HEK293 (cell line): Measurements from ENCODE around the gene ANKRD33B.

Experiments
- CTCF ChIA-PET: fragments of 350-600 bp; formaldehyde crosslinking; extraction: SDS; loops from one replicate; lab custom pipeline; 2021; ENCODE audit warnings: antibody characterized with exemption; lab: Yijun Ruan, JAX
- POLR2A ChIA-PET: fragments of 300-600 bp; formaldehyde crosslinking; extraction: SDS; loops from one replicate; lab custom pipeline; 2020; ENCODE audit warnings: antibody characterized with exemption, inconsistent platforms; lab: Yijun Ruan, JAX
- H3K27ac ChIP-seq: fragments of 200-500 bp; sonication (Bioruptor generic); 2 replicates; pipeline ENCODE4 v1.5.1; 2014; ENCODE audit warnings: low read depth, low read length, control low read depth, inconsistent platforms; ENCODE audit errors: extremely low read depth
- H3K36me3 ChIP-seq, 2 experiments: fragments of 200-500 bp in 1 of 2; sonication (Bioruptor generic) in 1 of 2; 1 replicate in 1 of 2; 2 replicates in 1 of 2; pipeline ENCODE4 v1.5.1; 2014 to 2017; ENCODE audit warnings: inconsistent platforms in 2 of 2, low read length in 2 of 2; ENCODE audit not compliant: control insufficient read depth in 2 of 2, insufficient read depth in 1 of 2
- H3K4me1 ChIP-seq: fragments of 200-500 bp; sonication (Bioruptor generic); 2 replicates; pipeline ENCODE4 v1.5.1; 2014; ENCODE audit warnings: mild to moderate bottlenecking, low read length, inconsistent platforms; ENCODE audit not compliant: control insufficient read depth, insufficient read depth
- H3K4me3 ChIP-seq: 2 replicates; pipeline ENCODE4 v1.5.1; 2011; ENCODE audit warnings: low read depth, mild to moderate bottlenecking, control low read depth, low read length, moderate library complexity
- H3K9me3 ChIP-seq: fragments of 200-500 bp; sonication (Bioruptor generic); 2 replicates; pipeline ENCODE4 v1.5.1; 2014; ENCODE audit warnings: low read depth, low read length, inconsistent platforms; ENCODE audit not compliant: control insufficient read depth, insufficient read depth
- BCL11B ChIP-seq: fragments of 450-650 bp; formaldehyde crosslinking; IDR thresholded peaks from 2 replicates; pipeline ENCODE4 v1.5.1; 2016; ENCODE audit warnings: low read depth, missing biosample characterization, missing genetic modification characterization
- GLI2 ChIP-seq: fragments of 450-650 bp; formaldehyde crosslinking; IDR thresholded peaks from 2 replicates; pipeline ENCODE4; 2017; ENCODE audit warnings: missing biosample characterization, missing genetic modification characterization, low read depth, borderline replicate concordance
- KLF10 ChIP-seq: fragments of 450-650 bp; IDR thresholded peaks from 2 replicates; pipeline ENCODE4 v1.5.1; 2018; ENCODE audit warnings: missing biosample characterization, mild to moderate bottlenecking, missing genetic modification characterization
- MZF1 ChIP-seq: fragments of 450-650 bp; formaldehyde crosslinking; IDR thresholded peaks from 2 replicates; pipeline ENCODE4 v1.5.1; 2017; ENCODE audit warnings: missing biosample characterization, missing genetic modification characterization, borderline replicate concordance
- SALL2 ChIP-seq: fragments of 450-650 bp; formaldehyde crosslinking; IDR thresholded peaks from 2 replicates; pipeline ENCODE4 v1.5.0; 2017; ENCODE audit warnings: missing biosample characterization, mild to moderate bottlenecking, missing genetic modification characterization, borderline replicate concordance
- ZNF114 ChIP-seq: fragments of 450-650 bp; formaldehyde crosslinking; IDR thresholded peaks from 2 replicates; pipeline ENCODE4 v1.5.0; 2017; ENCODE audit warnings: missing biosample characterization, missing genetic modification characterization
- ZNF202 ChIP-seq: fragments of 450-650 bp; formaldehyde crosslinking; IDR thresholded peaks from 2 replicates; pipeline ENCODE4 v1.5.1; 2016; ENCODE audit warnings: missing biosample characterization, missing genetic modification characterization, borderline replicate concordance
- ZNF23 ChIP-seq: fragments of 450-650 bp; formaldehyde crosslinking; IDR thresholded peaks from 2 replicates; pipeline ENCODE4 v1.5.1; 2016; ENCODE audit warnings: missing biosample characterization, missing genetic modification characterization, borderline replicate concordance
- ZNF280D ChIP-seq: fragments of 450-650 bp; formaldehyde crosslinking; IDR thresholded peaks from 2 replicates; pipeline ENCODE4 v1.5.1; 2016; ENCODE audit warnings: missing biosample characterization, missing genetic modification characterization
- ZNF311 ChIP-seq: fragments of 450-650 bp; formaldehyde crosslinking; IDR thresholded peaks from 2 replicates; pipeline ENCODE4 v1.5.1; 2017; ENCODE audit warnings: missing biosample characterization, missing genetic modification characterization, borderline replicate concordance
- ZNF37A ChIP-seq: fragments of 450-650 bp; IDR thresholded peaks from 2 replicates; pipeline ENCODE4 v1.5.1; 2018; ENCODE audit warnings: missing biosample characterization, missing genetic modification characterization
- ZNF426 ChIP-seq: fragments of 450-650 bp; formaldehyde crosslinking; IDR thresholded peaks from 2 replicates; pipeline ENCODE4 v1.5.1; 2017; ENCODE audit warnings: missing biosample characterization, missing genetic modification characterization, mild to moderate bottlenecking, inconsistent platforms, moderate library complexity
- ZNF449 ChIP-seq: fragments of 450-650 bp; formaldehyde crosslinking; IDR thresholded peaks from 2 replicates; pipeline ENCODE4 v1.5.1; 2017; ENCODE audit warnings: missing biosample characterization, mild to moderate bottlenecking, missing genetic modification characterization, moderate library complexity
- ZNF548 ChIP-seq: fragments of 450-650 bp; formaldehyde crosslinking; IDR thresholded peaks from 2 replicates; pipeline ENCODE4 v1.5.1; 2016; ENCODE audit warnings: missing biosample characterization, missing genetic modification characterization
- ZNF560 ChIP-seq: fragments of 450-650 bp; formaldehyde crosslinking; IDR thresholded peaks from 2 replicates; pipeline ENCODE4 v1.5.1; 2017; ENCODE audit warnings: missing biosample characterization, missing genetic modification characterization, borderline replicate concordance
- ZNF561 ChIP-seq: fragments of 450-650 bp; IDR thresholded peaks from 2 replicates; pipeline ENCODE4 v1.5.1; 2018; ENCODE audit warnings: missing biosample characterization, missing genetic modification characterization, borderline replicate concordance
- ZNF596 ChIP-seq: fragments of 450-650 bp; IDR thresholded peaks from 2 replicates; pipeline ENCODE4 v1.5.0; 2018; ENCODE audit warnings: missing biosample characterization, mild to moderate bottlenecking, missing genetic modification characterization, moderate library complexity
- ZNF639 ChIP-seq: fragments of 450-650 bp; formaldehyde crosslinking; IDR thresholded peaks from 2 replicates; pipeline ENCODE4 v1.5.1; 2016; ENCODE audit warnings: missing biosample characterization, missing genetic modification characterization
- ZNF664 ChIP-seq: fragments of 450-650 bp; formaldehyde crosslinking; IDR thresholded peaks from 2 replicates; pipeline ENCODE4 v1.5.1; 2016; ENCODE audit warnings: missing biosample characterization, missing genetic modification characterization
- ZNF670 ChIP-seq: fragments of 450-650 bp; formaldehyde crosslinking; IDR thresholded peaks from 2 replicates; pipeline ENCODE4 v1.5.1; 2016; ENCODE audit warnings: missing biosample characterization, missing genetic modification characterization, low read depth
- TF ChIP-seq, protein P1 (sequence below): fragments of 450-650 bp; formaldehyde crosslinking; IDR thresholded peaks from 2 replicates; pipeline ENCODE4 v1.5.1; 2016; ENCODE audit warnings: missing biosample characterization, missing genetic modification characterization
- TF ChIP-seq, protein P2 (sequence below): fragments of 450-650 bp; formaldehyde crosslinking; IDR thresholded peaks from 2 replicates; pipeline ENCODE4 v1.5.1; 2016; ENCODE audit warnings: missing biosample characterization, missing genetic modification characterization, low read depth
- TF ChIP-seq, protein P3 (sequence below): fragments of 450-650 bp; formaldehyde crosslinking; IDR thresholded peaks from 2 replicates; pipeline ENCODE4 v1.5.1; 2016; ENCODE audit warnings: missing biosample characterization, missing genetic modification characterization

ANKRD33B gene

DNA sequence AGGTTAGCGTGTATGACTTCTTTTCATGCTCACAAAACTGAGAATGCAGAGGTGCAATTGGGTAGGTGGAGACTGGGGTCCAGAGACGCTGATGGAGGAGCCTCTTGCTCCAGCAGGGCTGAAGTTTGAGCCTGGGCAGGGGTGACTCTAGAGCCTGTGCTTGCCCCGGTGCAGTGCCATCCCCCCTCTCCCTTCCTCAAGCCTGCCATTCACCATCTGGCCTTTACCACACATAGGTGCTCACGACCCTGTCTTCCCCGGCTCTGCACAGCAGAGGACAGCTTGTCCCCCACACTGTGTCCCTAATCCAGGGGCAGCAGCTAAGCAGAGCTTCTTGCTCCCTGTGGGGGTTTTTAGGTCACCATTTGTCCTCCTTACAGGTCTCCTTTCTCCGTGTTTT, 110.7 kb downstream of the ANKRD33B start:
- H3K4me3 ChIP-seq = no peak overlapping the region
- ChIA-PET CTCF (interaction anchor here (1.5 kb wide), 1 partner anchor 15 kb away, joined by 6 read pairs; no protein-coding TSS in a partner anchor), POLR2A (no interaction called here)
- H3K27ac ChIP-seq = no peak overlapping the region
- H3K4me1 ChIP-seq = no peaks in the 10 kb centered on the region
- no peaks in the 10 kb centered on the region for H3K9me3 ChIP-seq
- TF ChIP-seq ZNF114 (tag by site-specific recombination) = no peak
- TF ChIP-seq MZF1 (tag by site-specific recombination) = no peak
- TF ChIP-seq, protein P1, sequence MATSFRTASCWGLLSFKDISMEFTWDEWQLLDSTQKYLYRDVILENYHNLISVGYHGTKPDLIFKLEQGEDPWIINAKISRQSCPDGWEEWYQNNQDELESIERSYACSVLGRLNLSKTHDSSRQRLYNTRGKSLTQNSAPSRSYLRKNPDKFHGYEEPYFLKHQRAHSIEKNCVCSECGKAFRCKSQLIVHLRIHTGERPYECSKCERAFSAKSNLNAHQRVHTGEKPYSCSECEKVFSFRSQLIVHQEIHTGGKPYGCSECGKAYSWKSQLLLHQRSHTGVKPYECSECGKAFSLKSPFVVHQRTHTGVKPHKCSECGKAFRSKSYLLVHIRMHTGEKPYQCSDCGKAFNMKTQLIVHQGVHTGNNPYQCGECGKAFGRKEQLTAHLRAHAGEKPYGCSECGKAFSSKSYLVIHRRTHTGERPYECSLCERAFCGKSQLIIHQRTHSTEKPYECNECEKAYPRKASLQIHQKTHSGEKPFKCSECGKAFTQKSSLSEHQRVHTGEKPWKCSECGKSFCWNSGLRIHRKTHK (tag by site-specific recombination) = no peak
- no peak for TF ChIP-seq ZNF639 (tag by site-specific recombination)
- TF ChIP-seq ZNF560 (tag by site-specific recombination) = no peak
- TF ChIP-seq BCL11B (tag by site-specific recombination) = no peak
- no peak for TF ChIP-seq GLI2 (tag by site-specific recombination)
- TF ChIP-seq, all 188 proteins: peak for 0
- peaks cover 0 to 17% of the 10 kb centered on the region in 2 experiments; a peak in 1 of 3 replicates for H3K36me3 ChIP-seq

- POLR2A ChIA-PET = no interaction called here
- no peaks in the 10 kb centered on the region for H3K9me3 ChIP-seq
- H3K36me3 ChIP-seq = peaks cover 0 to 23% of the 10 kb centered on the region in 2 experiments; a peak in 1 of 3 replicates
- H3K4me1 ChIP-seq = no peaks in the 10 kb centered on the region
- H3K4me3 ChIP-seq = no peak overlapping the region
- no peak overlapping the region for H3K27ac ChIP-seq
- CTCF ChIA-PET = interaction anchor here (0.6 to 1.5 kb wide), 3 partner anchors 15 to 223 kb away, joined by 3 to 6 read pairs (median 4); no protein-coding TSS in a partner anchor
- TF ChIP-seq ZNF670 = no peak
- no peak for TF ChIP-seq ZNF449 (tag by site-specific recombination)
- TF ChIP-seq KLF10 (tag by site-specific recombination) = no peak
- no peak for TF ChIP-seq SALL2
- no peak for TF ChIP-seq ZNF280D (tag by site-specific recombination)
- TF ChIP-seq ZNF664 (tag by site-specific recombination) = no peak
- TF ChIP-seq ZNF311 (tag by site-specific recombination) = no peak
- TF ChIP-seq, protein P2, sequence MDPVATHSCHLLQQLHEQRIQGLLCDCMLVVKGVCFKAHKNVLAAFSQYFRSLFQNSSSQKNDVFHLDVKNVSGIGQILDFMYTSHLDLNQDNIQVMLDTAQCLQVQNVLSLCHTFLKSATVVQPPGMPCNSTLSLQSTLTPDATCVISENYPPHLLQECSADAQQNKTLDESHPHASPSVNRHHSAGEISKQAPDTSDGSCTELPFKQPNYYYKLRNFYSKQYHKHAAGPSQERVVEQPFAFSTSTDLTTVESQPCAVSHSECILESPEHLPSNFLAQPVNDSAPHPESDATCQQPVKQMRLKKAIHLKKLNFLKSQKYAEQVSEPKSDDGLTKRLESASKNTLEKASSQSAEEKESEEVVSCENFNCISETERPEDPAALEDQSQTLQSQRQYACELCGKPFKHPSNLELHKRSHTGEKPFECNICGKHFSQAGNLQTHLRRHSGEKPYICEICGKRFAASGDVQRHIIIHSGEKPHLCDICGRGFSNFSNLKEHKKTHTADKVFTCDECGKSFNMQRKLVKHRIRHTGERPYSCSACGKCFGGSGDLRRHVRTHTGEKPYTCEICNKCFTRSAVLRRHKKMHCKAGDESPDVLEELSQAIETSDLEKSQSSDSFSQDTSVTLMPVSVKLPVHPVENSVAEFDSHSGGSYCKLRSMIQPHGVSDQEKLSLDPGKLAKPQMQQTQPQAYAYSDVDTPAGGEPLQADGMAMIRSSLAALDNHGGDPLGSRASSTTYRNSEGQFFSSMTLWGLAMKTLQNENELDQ (tag by site-specific recombination) = no peak
- no peak for TF ChIP-seq ZNF202 (tag by site-specific recombination)
- no peak for TF ChIP-seq ZNF426 (tag by site-specific recombination)
- TF ChIP-seq ZNF23 = no peak
- TF ChIP-seq ZNF37A = no peak
- TF ChIP-seq, protein P3, sequence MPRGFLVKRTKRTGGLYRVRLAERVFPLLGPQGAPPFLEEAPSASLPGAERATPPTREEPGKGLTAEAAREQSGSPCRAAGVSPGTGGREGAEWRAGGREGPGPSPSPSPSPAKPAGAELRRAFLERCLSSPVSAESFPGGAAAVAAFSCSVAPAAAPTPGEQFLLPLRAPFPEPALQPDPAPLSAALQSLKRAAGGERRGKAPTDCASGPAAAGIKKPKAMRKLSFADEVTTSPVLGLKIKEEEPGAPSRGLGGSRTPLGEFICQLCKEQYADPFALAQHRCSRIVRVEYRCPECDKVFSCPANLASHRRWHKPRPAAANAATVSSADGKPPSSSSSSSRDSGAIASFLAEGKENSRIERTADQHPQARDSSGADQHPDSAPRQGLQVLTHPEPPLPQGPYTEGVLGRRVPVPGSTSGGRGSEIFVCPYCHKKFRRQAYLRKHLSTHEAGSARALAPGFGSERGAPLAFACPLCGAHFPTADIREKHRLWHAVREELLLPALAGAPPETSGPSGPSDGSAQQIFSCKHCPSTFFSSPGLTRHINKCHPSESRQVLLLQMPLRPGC = no peak
- TF ChIP-seq ZNF561 (tag by site-specific recombination) = no peak
- TF ChIP-seq ZNF548 (tag by site-specific recombination) = no peak
- TF ChIP-seq ZNF596 (tag by site-specific recombination) = no peak
Observed at GRCh38 chr5:10675177-10675700, 111.4 kb downstream of the ANKRD33B start.
